ENCODE data around the gene COPG2.

Gene COPG2

DNA sequence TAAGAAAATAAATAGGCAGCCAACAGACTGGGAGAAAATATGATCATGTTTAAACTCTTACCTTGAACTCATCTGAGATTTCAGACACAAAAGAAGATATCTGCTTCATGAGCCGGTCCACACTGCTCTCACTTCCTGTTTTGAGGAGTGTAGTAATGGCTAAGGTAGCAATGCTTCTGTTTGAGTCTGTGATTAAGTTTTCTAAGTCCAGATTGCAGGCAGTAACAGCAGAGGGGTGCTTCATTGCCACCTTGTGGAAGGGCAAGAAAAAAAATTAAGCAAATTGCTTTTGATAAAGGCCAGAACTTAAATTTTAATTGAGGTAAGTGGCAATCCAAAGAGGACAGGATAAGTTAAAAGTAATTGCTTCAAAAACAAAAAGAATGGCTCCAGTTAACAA lies 107.6 kb downstream of the COPG2 start:
- no peak for TF ChIP-seq CTCF (IDR thresholded peaks at IDR 0.05)
- Histone ChIP-seq H3K4me3 (ENCODE audit: low read depth in 1 of 2, low read length in 1 of 2) (no peak overlapping the region), H3K9me3 (no peaks in the 10 kb centered on the region), H3K27ac (no peak overlapping the region), H3K27me3 (no peaks in the 10 kb centered on the region), H3K36me3 (no peaks in the 10 kb centered on the region), H3K4me1 (ENCODE audit: control insufficient read depth in 1 of 2, insufficient read depth in 1 of 2, low read depth in 1 of 2, low read length in 1 of 2) (no peaks in the 10 kb centered on the region)

GRCh38 chr7:130559184-130559583 lies 109.4 kb downstream of the COPG2 start:
- Histone ChIP-seq H3K9me3 (no peaks in the 10 kb centered on the region), H3K27me3 (no peaks in the 10 kb centered on the region), H3K36me3 (peaks cover 3% of the 10 kb centered on the region), H3K4me1 (ENCODE audit: control insufficient read depth in 1 of 2, insufficient read depth in 1 of 2, low read depth in 1 of 2, low read length in 1 of 2) (no peaks in the 10 kb centered on the region), H3K4me3 (ENCODE audit: low read depth in 1 of 2, low read length in 1 of 2) (no peak overlapping the region), H3K27ac (no peak overlapping the region)
- TF ChIP-seq CTCF (IDR thresholded peaks at IDR 0.05), result no peak

DNA sequence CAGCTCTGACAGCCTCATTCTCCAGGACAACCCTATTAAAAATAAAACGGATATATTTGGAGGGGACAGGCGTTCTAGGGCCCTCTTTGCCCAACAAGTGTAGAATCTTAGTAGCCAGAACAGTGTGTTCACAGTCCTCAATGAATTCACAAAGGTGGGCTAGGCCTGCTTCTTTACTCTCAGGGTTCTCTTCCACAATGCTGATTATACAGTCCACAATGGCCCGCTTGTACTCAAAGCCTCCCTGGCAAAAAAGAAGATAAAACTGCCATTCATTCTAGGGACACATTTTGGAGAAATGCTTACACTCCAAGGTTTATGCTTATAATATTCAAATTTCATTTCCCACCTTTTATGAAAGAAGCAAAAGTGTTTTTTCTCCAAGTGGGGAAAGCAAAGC lies 114.1 kb downstream of the COPG2 start:
- TF ChIP-seq CTCF (IDR thresholded peaks at IDR 0.05), result no peak
- no peaks in the 10 kb centered on the region for H3K4me1 ChIP-seq (ENCODE audit: control insufficient read depth in 1 of 2, insufficient read depth in 1 of 2, low read depth in 1 of 2, low read length in 1 of 2)
- H3K4me3 ChIP-seq (ENCODE audit: low read depth in 1 of 2, low read length in 1 of 2), result no peak overlapping the region
- H3K9me3 ChIP-seq, result no peaks in the 10 kb centered on the region
- no peak overlapping the region for H3K27ac ChIP-seq
- no peaks in the 10 kb centered on the region for H3K27me3 ChIP-seq
- H3K36me3 ChIP-seq, result peaks cover 4% of the 10 kb centered on the region

DNA sequence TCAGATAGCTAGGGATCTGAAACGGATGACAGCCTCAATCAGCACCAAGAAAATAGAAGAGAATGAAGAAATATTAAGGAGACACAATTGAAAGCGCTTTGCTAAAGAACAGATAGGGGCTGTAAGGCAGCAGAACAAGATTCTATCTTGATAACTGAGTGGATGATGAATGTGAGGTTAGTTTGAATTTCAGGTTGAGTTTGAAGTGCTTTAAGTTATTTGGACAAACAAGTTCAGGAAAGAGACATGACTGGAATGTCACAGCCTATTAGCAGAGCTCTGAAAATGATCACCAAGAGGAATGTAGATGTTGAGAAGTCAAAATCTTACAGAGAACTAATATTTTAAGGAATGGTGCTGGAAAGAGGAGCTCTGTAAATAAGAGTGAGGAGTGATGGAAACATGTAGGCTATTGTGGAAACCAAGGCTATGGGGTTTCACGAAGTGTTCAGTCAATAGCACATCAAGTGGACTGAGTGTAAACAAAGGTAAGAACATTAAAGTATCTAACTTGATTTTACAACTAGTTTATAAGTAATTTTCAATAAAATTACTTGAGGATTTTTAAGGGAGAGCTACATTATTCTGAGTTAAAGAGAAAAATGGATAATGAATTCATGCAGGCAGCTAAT lies 115.0 kb downstream of the COPG2 start:
- Histone ChIP-seq H3K9me3 (no peaks in the 10 kb centered on the region), H3K27me3 (no peaks in the 10 kb centered on the region), H3K36me3 (peaks cover 4% of the 10 kb centered on the region), H3K4me3 (ENCODE audit: low read depth in 1 of 2, low read length in 1 of 2) (no peak overlapping the region), H3K27ac (no peak overlapping the region), H3K4me1 (ENCODE audit: control insufficient read depth in 1 of 2, insufficient read depth in 1 of 2, low read depth in 1 of 2, low read length in 1 of 2) (no peaks in the 10 kb centered on the region)
- no peak for TF ChIP-seq CTCF (IDR thresholded peaks at IDR 0.05)

- Histone ChIP-seq H3K36me3 (no peaks in the 10 kb centered on the region), H3K9me3 (no peaks in the 10 kb centered on the region), H3K4me3 (ENCODE audit: low read depth in 1 of 2, low read length in 1 of 2) (no peak overlapping the region), H3K27ac (no peak overlapping the region), H3K4me1 (ENCODE audit: control insufficient read depth in 1 of 2, insufficient read depth in 1 of 2, low read depth in 1 of 2, low read length in 1 of 2) (no peaks in the 10 kb centered on the region), H3K27me3 (no peaks in the 10 kb centered on the region)
- TF ChIP-seq CTCF (IDR thresholded peaks at IDR 0.05), result no peak
Observed at GRCh38 chr7:130544356-130544755, 124.2 kb downstream of the COPG2 start.
